ENCODE data around the gene LRP5. TPM values are rescaled to one million over a fixed set of nuclear protein-coding genes. Genes with fewer than 3 reads are reported as not detected.

Gene LRP5
- total RNA-seq, 1 experiment from 2014 or later = 67.0 TPM

DNA sequence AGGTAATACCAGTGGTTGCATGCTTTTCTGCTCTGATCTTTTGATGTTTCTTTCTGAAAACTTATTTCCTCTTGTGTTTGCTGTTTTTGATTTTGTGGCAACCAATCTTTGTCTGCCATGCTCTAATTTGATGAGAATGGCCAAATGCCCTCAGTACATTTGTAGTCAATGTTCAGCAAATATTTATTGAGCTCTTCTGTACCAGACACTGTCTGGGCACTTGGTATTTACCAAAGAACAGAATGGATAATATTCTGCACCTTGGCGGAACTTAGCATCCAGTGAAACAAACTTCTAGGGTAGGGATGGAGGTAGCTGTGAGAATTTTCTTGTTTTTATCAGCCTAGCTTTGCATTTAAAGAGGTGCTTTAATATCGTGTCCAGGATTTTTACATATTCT lies 167.8 kb downstream of the LRP5 start:
- ChIA-PET POLR2A (ENCODE audit: low non-redundant PET) (no interaction called here), CTCF (interaction anchor here (0.5 kb wide), 1 partner anchor 87 kb away, joined by 3 read pairs; no protein-coding TSS in a partner anchor)
- BruUV-seq (replicated peaks) = no TSS peak
- Histone ChIP-seq H3K27ac (ENCODE audit: low read depth, low read length, poor library complexity, severe bottlenecking) (no peak overlapping the region), H3K9me3 (ENCODE audit: low read depth, low read length, poor library complexity, severe bottlenecking) (peaks cover 16% of the 10 kb centered on the region), H3K27me3 (replicated peaks; ENCODE audit: insufficient read depth, low read depth, low read length, poor library complexity) (no peaks in the 10 kb centered on the region), H3K4me3 (ENCODE audit: low read depth, low read length, poor library complexity, severe bottlenecking) (no peak overlapping the region), H3K4me1 (ENCODE audit: insufficient read depth, low read length, poor library complexity, severe bottlenecking) (no peaks in the 10 kb centered on the region), H3K36me3 (ENCODE audit: insufficient read depth, low read length, poor library complexity, severe bottlenecking) (peaks cover 1% of the 10 kb centered on the region)
- TF ChIP-seq, protein P1, sequence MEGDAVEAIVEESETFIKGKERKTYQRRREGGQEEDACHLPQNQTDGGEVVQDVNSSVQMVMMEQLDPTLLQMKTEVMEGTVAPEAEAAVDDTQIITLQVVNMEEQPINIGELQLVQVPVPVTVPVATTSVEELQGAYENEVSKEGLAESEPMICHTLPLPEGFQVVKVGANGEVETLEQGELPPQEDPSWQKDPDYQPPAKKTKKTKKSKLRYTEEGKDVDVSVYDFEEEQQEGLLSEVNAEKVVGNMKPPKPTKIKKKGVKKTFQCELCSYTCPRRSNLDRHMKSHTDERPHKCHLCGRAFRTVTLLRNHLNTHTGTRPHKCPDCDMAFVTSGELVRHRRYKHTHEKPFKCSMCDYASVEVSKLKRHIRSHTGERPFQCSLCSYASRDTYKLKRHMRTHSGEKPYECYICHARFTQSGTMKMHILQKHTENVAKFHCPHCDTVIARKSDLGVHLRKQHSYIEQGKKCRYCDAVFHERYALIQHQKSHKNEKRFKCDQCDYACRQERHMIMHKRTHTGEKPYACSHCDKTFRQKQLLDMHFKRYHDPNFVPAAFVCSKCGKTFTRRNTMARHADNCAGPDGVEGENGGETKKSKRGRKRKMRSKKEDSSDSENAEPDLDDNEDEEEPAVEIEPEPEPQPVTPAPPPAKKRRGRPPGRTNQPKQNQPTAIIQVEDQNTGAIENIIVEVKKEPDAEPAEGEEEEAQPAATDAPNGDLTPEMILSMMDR (conservative IDR thresholded peaks at IDR 0.05; ENCODE audit: low read depth, low read length) = no peak
- TF ChIP-seq EZH2 (IDR thresholded peaks at IDR 0.05; ENCODE audit: borderline replicate concordance, low read depth, low read length, poor library complexity, severe bottlenecking) = no peak
- no peak for DNase-seq (ENCODE audit: low spot score)
- intact Hi-C loops (cut with micrococcal nuclease; ENCODE audit: unreplicated experiment) = no loop called here

- Histone ChIP-seq H3K27ac (ENCODE audit: low read depth, low read length, poor library complexity, severe bottlenecking) (no peak overlapping the region), H3K36me3 (ENCODE audit: insufficient read depth, low read length, poor library complexity, severe bottlenecking) (peaks cover 3% of the 10 kb centered on the region), H3K27me3 (replicated peaks; ENCODE audit: insufficient read depth, low read depth, low read length, poor library complexity) (no peaks in the 10 kb centered on the region), H3K9me3 (ENCODE audit: low read depth, low read length, poor library complexity, severe bottlenecking) (peaks cover 20% of the 10 kb centered on the region), H3K4me3 (ENCODE audit: low read depth, low read length, poor library complexity, severe bottlenecking) (no peak overlapping the region), H3K4me1 (ENCODE audit: insufficient read depth, low read length, poor library complexity, severe bottlenecking) (no peaks in the 10 kb centered on the region)
- ChIA-PET POLR2A (ENCODE audit: low non-redundant PET) (no interaction called here), CTCF (interaction anchor here (0.5 kb wide), 1 partner anchor 86 kb away, joined by 3 read pairs; no protein-coding TSS in a partner anchor)
- TF ChIP-seq EZH2 (IDR thresholded peaks at IDR 0.05; ENCODE audit: borderline replicate concordance, low read depth, low read length, poor library complexity, severe bottlenecking) = no peak
- TF ChIP-seq, protein P1 (conservative IDR thresholded peaks at IDR 0.05; ENCODE audit: low read depth, low read length) = no peak
- intact Hi-C loops (cut with micrococcal nuclease; ENCODE audit: unreplicated experiment) = no loop called here
- no peak for DNase-seq (ENCODE audit: low spot score)
- BruUV-seq (replicated peaks) = no TSS peak
Measured at GRCh38 chr11:68480852-68481510, 168.6 kb downstream of the LRP5 start.

GRCh38 chr11:68481579-68482240 lies 169.3 kb downstream of the LRP5 start:
- POLR2A ChIA-PET (ENCODE audit: low non-redundant PET) = no interaction called here
- Histone ChIP-seq H3K4me1 (ENCODE audit: insufficient read depth, low read length, poor library complexity, severe bottlenecking) (no peaks in the 10 kb centered on the region), H3K36me3 (ENCODE audit: insufficient read depth, low read length, poor library complexity, severe bottlenecking) (peaks cover 3% of the 10 kb centered on the region), H3K4me3 (ENCODE audit: low read depth, low read length, poor library complexity, severe bottlenecking) (no peak overlapping the region), H3K9me3 (ENCODE audit: low read depth, low read length, poor library complexity, severe bottlenecking) (peaks cover 20% of the 10 kb centered on the region), H3K27ac (ENCODE audit: low read depth, low read length, poor library complexity, severe bottlenecking) (no peak overlapping the region), H3K27me3 (replicated peaks; ENCODE audit: insufficient read depth, low read depth, low read length, poor library complexity) (no peaks in the 10 kb centered on the region)
- DNase-seq (ENCODE audit: low spot score) = no peak
- no TSS peak for BruUV-seq (replicated peaks)
- CTCF ChIA-PET = no interaction called here
- intact Hi-C loops (cut with micrococcal nuclease; ENCODE audit: unreplicated experiment) = no loop called here
- TF ChIP-seq, protein P1 (conservative IDR thresholded peaks at IDR 0.05; ENCODE audit: low read depth, low read length) = no peak
- TF ChIP-seq EZH2 (IDR thresholded peaks at IDR 0.05; ENCODE audit: borderline replicate concordance, low read depth, low read length, poor library complexity, severe bottlenecking) = no peak
